ENCODE measurements around the gene GFOD2.

- TF ChIP-seq CTCF (conservative IDR thresholded peaks at IDR 0.05; ENCODE audit: low read length) (no peak), EZH2phosphoT487 (IDR thresholded peaks at IDR 0.05; ENCODE audit: borderline replicate concordance, low read depth, low read length) (no peak)
Observed at GRCh38 chr16:67675579-67675935, 43.6 kb downstream of the GFOD2 start.

All from OCI-LY7 (cell line).